A549 (cell line): ENCODE measurements around the gene CUL9. TPM values are rescaled to one million over a fixed set of nuclear protein-coding genes. Genes with fewer than 3 reads are reported as not detected.

ENCODE experiments used
- ATAC-seq, 2 experiments: fragments of 200-7000 bp in 1 of 2; fragments of >200 bp in 1 of 2; cut with Nextera tagmentation in 1 of 2; cut with Tn5 transposase in 1 of 2; 3 replicates each; pipeline versions ENCODE4 v1.8.0 to v1.9.1; 2018 to 2020; ENCODE audit warnings: mild to moderate bottlenecking in 1 of 2, moderate library complexity in 1 of 2
- CTCF ChIA-PET: fragments of 300-600 bp; sonication (Branson Sonifier 250); formaldehyde crosslinking; extraction: SDS; loops from one replicate; lab custom pipeline; 2021; ENCODE audit warnings: antibody characterized with exemption, inconsistent platforms; lab: Yijun Ruan, JAX
- POLR2A ChIA-PET: fragments of 350-600 bp; formaldehyde crosslinking; extraction: SDS; loops from one replicate; lab custom pipeline; 2021; ENCODE audit warnings: antibody characterized with exemption, inconsistent platforms; lab: Yijun Ruan, JAX
- DNase-seq, 2 experiments: peaks; one replicate each; pipeline versions ENCODE4 v3.0.0 to v3.0.0-alpha.2; 2011 to 2016; ENCODE audit warnings: low read depth in 1 of 2, low spot score in 1 of 2
- FAIRE-seq: peaks from 2 replicates; lab custom pipeline; 2011; peaks lifted over from hg19 to GRCh38; lab: Jason Lieb, UNC
- H3K27ac ChIP-seq, 2 experiments: fragments of >200 bp; sonication (Bioruptor Twin); formaldehyde crosslinking; 3 replicates each; pipeline ENCODE4 v1.5.1; 2016 to 2017
- H3K4me1 ChIP-seq: fragments of >200 bp; sonication (Bioruptor Twin); formaldehyde crosslinking; 3 replicates; pipeline ENCODE4 v1.6.1; 2016
- H3K4me2 ChIP-seq: fragments of >200 bp; sonication (Bioruptor Twin); formaldehyde crosslinking; 3 replicates; pipeline ENCODE4 v1.6.1; 2016
- H3K4me3 ChIP-seq: fragments of >200 bp; sonication (Bioruptor Twin); formaldehyde crosslinking; 3 replicates; pipeline ENCODE4 v1.5.1; 2016
- H3K9me3 ChIP-seq: fragments of >200 bp; sonication (Bioruptor Twin); formaldehyde crosslinking; 3 replicates; pipeline ENCODE4 v1.6.1; 2016
- ATOH8 ChIP-seq: fragments of 250-450 bp; sonication (Bioruptor Pico); IDR thresholded peaks from 2 replicates; pipeline ENCODE4 v1.5.0; 2020; ENCODE audit warnings: low read depth, mild to moderate bottlenecking, moderate library complexity
- CBX2 ChIP-seq: fragments of 200-600 bp; sonication (generic); IDR thresholded peaks from 2 replicates; pipeline ENCODE4 v1.6.1; 2016; ENCODE audit warnings: low read depth, mild to moderate bottlenecking, borderline replicate concordance
- CHD2 ChIP-seq: fragments of 150-350 bp; IDR thresholded peaks from 2 replicates; pipeline ENCODE4 v1.6.1; 2014; ENCODE audit warnings: low read length; ENCODE audit not compliant: partially characterized antibody
- CHD4 ChIP-seq: fragments of 200-600 bp; sonication (generic); IDR thresholded peaks from 2 replicates; pipeline ENCODE4 v1.6.1; 2016; ENCODE audit warnings: antibody characterized with exemption, mild to moderate bottlenecking, borderline replicate concordance
- CTCF ChIP-seq: fragments of >200 bp; sonication (Bioruptor Twin); formaldehyde crosslinking; IDR thresholded peaks from 3 replicates; pipeline ENCODE4 v1.5.1; 2016
- E2F6 ChIP-seq: IDR thresholded peaks from 2 replicates; pipeline ENCODE4 v1.6.1; 2012; ENCODE audit warnings: low read depth, borderline replicate concordance
- EHF ChIP-seq: fragments of 250-450 bp; sonication (Bioruptor Pico); IDR thresholded peaks from 2 replicates; pipeline ENCODE4 v1.5.0; 2020; ENCODE audit warnings: mild to moderate bottlenecking
- ELK1 ChIP-seq: fragments of 150-350 bp; IDR thresholded peaks from 2 replicates; pipeline ENCODE4 v1.6.1; 2014; ENCODE audit warnings: low read depth, mild to moderate bottlenecking, low read length
- ESRRA ChIP-seq: fragments of 150-350 bp; IDR thresholded peaks from 2 replicates; pipeline ENCODE4 v1.6.1; 2014; ENCODE audit warnings: mild to moderate bottlenecking, low read length, borderline replicate concordance
- FOSL2 ChIP-seq, 2 experiments: fragments of 450-650 bp in 1 of 2; fragments of >200 bp in 1 of 2; sonication (Bioruptor Twin) in 1 of 2; formaldehyde crosslinking; IDR thresholded peaks; 2 replicates each; pipeline versions ENCODE4 v1.5.0 to v1.6.1; 2016 to 2020; ENCODE audit warnings: mild to moderate bottlenecking in 1 of 2, moderate library complexity in 1 of 2
- FOXS1 ChIP-seq: fragments of 250-450 bp; sonication (Bioruptor Pico); IDR thresholded peaks from 2 replicates; pipeline ENCODE4 v1.5.0; 2020; ENCODE audit warnings: mild to moderate bottlenecking, moderate library complexity
- HEYL ChIP-seq: fragments of 250-450 bp; sonication (Bioruptor Pico); IDR thresholded peaks from 2 replicates; pipeline ENCODE4 v1.8.0; 2021; ENCODE audit warnings: mild to moderate bottlenecking, moderate library complexity
- HMGXB4 ChIP-seq: fragments of 250-450 bp; sonication (Bioruptor Pico); IDR thresholded peaks from 2 replicates; pipeline ENCODE4 v1.5.0; 2021; ENCODE audit warnings: mild to moderate bottlenecking, moderate library complexity, borderline replicate concordance
- JUN ChIP-seq, 2 experiments: fragments of >200 bp; sonication (Bioruptor Twin); formaldehyde crosslinking; IDR thresholded peaks; 2 replicates in 1 of 2; 3 replicates in 1 of 2; pipeline ENCODE4 v1.6.1; 2016 to 2017
- KDM1A ChIP-seq: fragments of 200-600 bp; sonication (generic); IDR thresholded peaks from 2 replicates; pipeline ENCODE4 v1.6.1; 2016; ENCODE audit warnings: low read depth, mild to moderate bottlenecking
- MAZ ChIP-seq: fragments of 150-350 bp; IDR thresholded peaks from 2 replicates; pipeline ENCODE4 v1.6.1; 2014; ENCODE audit warnings: antibody characterized with exemption, low read depth, low read length, borderline replicate concordance
- NPAS2 ChIP-seq: fragments of 250-450 bp; sonication (Bioruptor Pico); IDR thresholded peaks from 2 replicates; pipeline ENCODE4 v1.8.0; 2022; ENCODE audit warnings: mild to moderate bottlenecking, moderate library complexity, borderline replicate concordance
- NR3C1 ChIP-seq: fragments of >200 bp; sonication (Bioruptor Twin); formaldehyde crosslinking; IDR thresholded peaks from 3 replicates; pipeline ENCODE4 v1.6.1; 2017
- PBX3 ChIP-seq: IDR thresholded peaks from 2 replicates; pipeline ENCODE4 v1.6.1; 2012
- PHF8 ChIP-seq: fragments of 200-600 bp; sonication (generic); IDR thresholded peaks from 2 replicates; pipeline ENCODE4 v1.6.1; 2016; ENCODE audit warnings: low read depth, mild to moderate bottlenecking, antibody characterized with exemption, moderate library complexity, borderline replicate concordance
- POLR2AphosphoS2 ChIP-seq: conservative IDR thresholded peaks from 2 replicates; pipeline ENCODE4 v1.6.1; 2012; ENCODE audit warnings: low read length, improper control_type of control experiment, inconsistent platforms
- RAD21 ChIP-seq, 2 experiments: fragments of >200 bp in 1 of 2; sonication (Bioruptor Twin) in 1 of 2; formaldehyde crosslinking in 1 of 2; IDR thresholded peaks in 1 of 2; conservative IDR thresholded peaks in 1 of 2; 2 replicates in 1 of 2; 3 replicates in 1 of 2; pipeline ENCODE4 v1.6.1; 2012 to 2018; ENCODE audit warnings: inconsistent platforms in 1 of 2
- RCOR1 ChIP-seq: fragments of 150-350 bp; IDR thresholded peaks from 2 replicates; pipeline ENCODE4 v1.6.1; 2014; ENCODE audit warnings: antibody characterized with exemption, low read length, low read depth
- RFX5 ChIP-seq: fragments of 450-650 bp; IDR thresholded peaks from 2 replicates; pipeline ENCODE4 v1.7.1; 2014; ENCODE audit warnings: antibody characterized with exemption, mild to moderate bottlenecking, moderate library complexity
- SREBF2 ChIP-seq: fragments of 450-650 bp; IDR thresholded peaks from 2 replicates; pipeline ENCODE4 v1.6.1; 2014; ENCODE audit warnings: mild to moderate bottlenecking, moderate library complexity
- TFCP2L1 ChIP-seq: fragments of 250-450 bp; sonication (Bioruptor Pico); IDR thresholded peaks from 2 replicates; pipeline ENCODE4 v1.5.0; 2021; ENCODE audit warnings: mild to moderate bottlenecking
- ZC3H11A ChIP-seq: fragments of 450-650 bp; IDR thresholded peaks from 2 replicates; pipeline ENCODE4 v1.6.1; 2014; ENCODE audit warnings: antibody characterized with exemption, mild to moderate bottlenecking
- ZNF302 ChIP-seq: fragments of 250-450 bp; sonication (Bioruptor Pico); IDR thresholded peaks from 2 replicates; pipeline ENCODE4 v1.9.0; 2021; ENCODE audit warnings: inconsistent platforms, mild to moderate bottlenecking, moderate library complexity
- WGBS: methylation state at CpG from one replicate; pipeline ENCODE4 v1.1.6; 2017; ENCODE audit errors: missing lambda C conversion rate; 5-methylcytosine and 5-hydroxymethylcytosine counted together
- polyA plus RNA-seq, 4 experiments: library from polyadenylated mRNA; depleted of rRNA in 3 of 4; stranded (reverse); fragments of >200 nt; fragmentation: RNase III in 1 of 4; extraction: RNeasy Plus Mini Kit Qiagen cat#74134 plus additional on column Dnase treatment in 1 of 4; gene quantifications; 2 replicates in 3 of 4; 3 replicates in 1 of 4; pipeline ENCODE4 v1.2.3, GENCODE V29; 2011 to 2017

The CUL9 gene
- polyA plus RNA-seq, 2 of the 4 experiments (the other 2 are of a cell fraction): 11.3 to 12.5 TPM

- TF ChIP-seq ZNF302 (CRISPR knock-in tag): no peak
- TF ChIP-seq HEYL (CRISPR knock-in tag): no peak
- TF ChIP-seq JUN (IDR thresholded peaks at IDR 0.05): no peak
- TF ChIP-seq, all 56 proteins: peak for 0
Observed at GRCh38 chr6:43186706-43187105, 4.7 kb downstream of the CUL9 start (continued).

GRCh38 chr6:43187821-43188220, 5.8 kb downstream of the CUL9 start:
- POLR2A ChIA-PET: no interaction called here
- peaks cover 5% of the 10 kb centered on the region; the same call in 1 of the 3 replicates for H3K4me1 ChIP-seq
- TF ChIP-seq POLR2AphosphoS2: no peak
- TF ChIP-seq TFCP2L1 (CRISPR knock-in tag): no peak
- no peak for TF ChIP-seq RFX5
- TF ChIP-seq SREBF2: no peak
- no peak for TF ChIP-seq NR3C1
- no peak for TF ChIP-seq CHD4
- no peak for TF ChIP-seq NPAS2
- no peak for TF ChIP-seq EHF (CRISPR knock-in tag)
- no peak for TF ChIP-seq CHD2
- TF ChIP-seq FOXS1 (CRISPR knock-in tag): no peak
- no peak for TF ChIP-seq ZNF302 (CRISPR knock-in tag)
- no peak for TF ChIP-seq FOSL2 (IDR thresholded peaks at IDR 0.05)
- TF ChIP-seq FOSL2 (CRISPR knock-in tag; IDR thresholded peaks at IDR 0.05): no peak
- no peak for TF ChIP-seq RCOR1
- TF ChIP-seq PBX3: no peak
- TF ChIP-seq HEYL (CRISPR knock-in tag): no peak
- TF ChIP-seq ZC3H11A: no peak
- TF ChIP-seq CBX2: no peak
- TF ChIP-seq ELK1: no peak
- TF ChIP-seq KDM1A: no peak
- TF ChIP-seq PHF8: no peak
- TF ChIP-seq, all 56 proteins: peak for 0
- ATAC-seq: no peak
- no peak for DNase-seq
- 88% methylated on average over 6 of the region's 7 CpGs for WGBS
- no peak for FAIRE-seq
- Histone ChIP-seq H3K9me3 (no peaks in the 10 kb centered on the region), H3K4me2 (no peak overlapping the region), H3K27ac (no peak overlapping the region), H3K4me3 (no peak overlapping the region)
- CTCF ChIA-PET: interaction anchor here (1.1 to 2.6 kb wide), 2 partner anchors 20 to 42 kb away, joined by 3 to 10 read pairs; partner anchors contain the start of gene DNPH1

- H3K4me2 ChIP-seq: no peak overlapping the region
- TF ChIP-seq E2F6: no peak
- TF ChIP-seq RAD21 (conservative IDR thresholded peaks at IDR 0.05 in 1 of 2, IDR thresholded peaks at IDR 0.05 in 1 of 2): no peak
- no peak for TF ChIP-seq ESRRA
- TF ChIP-seq RFX5: no peak
- no peak for TF ChIP-seq ATOH8
- TF ChIP-seq HMGXB4 (CRISPR knock-in tag): no peak
- no peak for TF ChIP-seq MAZ
- TF ChIP-seq SREBF2: no peak
- TF ChIP-seq ZC3H11A: no peak
- TF ChIP-seq FOXS1 (CRISPR knock-in tag): no peak
- TF ChIP-seq CTCF: no peak
- TF ChIP-seq JUN (IDR thresholded peaks at IDR 0.05): no peak
Observed at GRCh38 chr6:43188426-43188825, 6.4 kb downstream of the CUL9 start.

More at GRCh38 chr6:43188426-43188825, 6.4 kb downstream of the CUL9 start:
- Histone ChIP-seq H3K4me1 (no peaks in the 10 kb centered on the region; the same call in 2 of the 3 replicates), H3K27ac (no peak overlapping the region), H3K9me3 (no peaks in the 10 kb centered on the region), H3K4me3 (no peak overlapping the region)
- ATAC-seq: no peak; a peak in 1 of 6 replicates
- no peak for FAIRE-seq
- no peak for DNase-seq
- ChIA-PET CTCF (interaction anchor here (2.6 kb wide), 1 partner anchor 41 kb away, joined by 10 read pairs; the partner anchor contains the start of gene DNPH1), POLR2A (no interaction called here)
- 96% methylated on average over 8 of the region's 10 CpGs for WGBS
